HL-60 (cell line): ENCODE measurements around the gene HSPH1.

Source experiments
- TF ChIP-seq, protein P1 (sequence below): IDR thresholded peaks from 2 replicates; pipeline ENCODE4 v1.6.1; 2012; ENCODE audit warnings: low read depth; ENCODE audit not compliant: insufficient replicate concordance
- TF ChIP-seq, protein P2 (sequence below): IDR thresholded peaks from one replicate; pipeline ENCODE4 v1.5.1; 2011; ENCODE audit warnings: low read length, control low read depth, inconsistent platforms; ENCODE audit not compliant: insufficient read depth

DNA sequence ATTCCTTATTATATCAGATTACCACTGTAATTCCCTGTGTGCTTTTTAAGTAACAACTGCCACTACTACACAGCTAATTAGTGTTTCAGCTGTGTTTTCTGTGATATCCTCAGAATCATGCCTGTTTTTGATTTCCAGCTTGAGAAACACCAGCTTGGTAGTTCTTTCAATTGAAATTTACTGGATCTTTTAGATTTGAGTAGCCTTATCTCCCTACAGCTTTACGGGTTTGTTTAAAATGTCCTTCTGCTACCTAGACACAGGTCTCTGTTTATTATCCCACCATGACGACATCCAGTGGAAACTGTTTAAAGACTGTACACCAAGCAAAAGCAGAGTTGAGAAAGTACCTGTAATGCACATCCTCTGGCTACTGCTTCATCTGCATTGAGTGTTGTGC, 12.1 kb downstream of the HSPH1 start:
- TF ChIP-seq, protein P1, sequence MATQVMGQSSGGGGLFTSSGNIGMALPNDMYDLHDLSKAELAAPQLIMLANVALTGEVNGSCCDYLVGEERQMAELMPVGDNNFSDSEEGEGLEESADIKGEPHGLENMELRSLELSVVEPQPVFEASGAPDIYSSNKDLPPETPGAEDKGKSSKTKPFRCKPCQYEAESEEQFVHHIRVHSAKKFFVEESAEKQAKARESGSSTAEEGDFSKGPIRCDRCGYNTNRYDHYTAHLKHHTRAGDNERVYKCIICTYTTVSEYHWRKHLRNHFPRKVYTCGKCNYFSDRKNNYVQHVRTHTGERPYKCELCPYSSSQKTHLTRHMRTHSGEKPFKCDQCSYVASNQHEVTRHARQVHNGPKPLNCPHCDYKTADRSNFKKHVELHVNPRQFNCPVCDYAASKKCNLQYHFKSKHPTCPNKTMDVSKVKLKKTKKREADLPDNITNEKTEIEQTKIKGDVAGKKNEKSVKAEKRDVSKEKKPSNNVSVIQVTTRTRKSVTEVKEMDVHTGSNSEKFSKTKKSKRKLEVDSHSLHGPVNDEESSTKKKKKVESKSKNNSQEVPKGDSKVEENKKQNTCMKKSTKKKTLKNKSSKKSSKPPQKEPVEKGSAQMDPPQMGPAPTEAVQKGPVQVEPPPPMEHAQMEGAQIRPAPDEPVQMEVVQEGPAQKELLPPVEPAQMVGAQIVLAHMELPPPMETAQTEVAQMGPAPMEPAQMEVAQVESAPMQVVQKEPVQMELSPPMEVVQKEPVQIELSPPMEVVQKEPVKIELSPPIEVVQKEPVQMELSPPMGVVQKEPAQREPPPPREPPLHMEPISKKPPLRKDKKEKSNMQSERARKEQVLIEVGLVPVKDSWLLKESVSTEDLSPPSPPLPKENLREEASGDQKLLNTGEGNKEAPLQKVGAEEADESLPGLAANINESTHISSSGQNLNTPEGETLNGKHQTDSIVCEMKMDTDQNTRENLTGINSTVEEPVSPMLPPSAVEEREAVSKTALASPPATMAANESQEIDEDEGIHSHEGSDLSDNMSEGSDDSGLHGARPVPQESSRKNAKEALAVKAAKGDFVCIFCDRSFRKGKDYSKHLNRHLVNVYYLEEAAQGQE = no peak
- TF ChIP-seq, protein P2, sequence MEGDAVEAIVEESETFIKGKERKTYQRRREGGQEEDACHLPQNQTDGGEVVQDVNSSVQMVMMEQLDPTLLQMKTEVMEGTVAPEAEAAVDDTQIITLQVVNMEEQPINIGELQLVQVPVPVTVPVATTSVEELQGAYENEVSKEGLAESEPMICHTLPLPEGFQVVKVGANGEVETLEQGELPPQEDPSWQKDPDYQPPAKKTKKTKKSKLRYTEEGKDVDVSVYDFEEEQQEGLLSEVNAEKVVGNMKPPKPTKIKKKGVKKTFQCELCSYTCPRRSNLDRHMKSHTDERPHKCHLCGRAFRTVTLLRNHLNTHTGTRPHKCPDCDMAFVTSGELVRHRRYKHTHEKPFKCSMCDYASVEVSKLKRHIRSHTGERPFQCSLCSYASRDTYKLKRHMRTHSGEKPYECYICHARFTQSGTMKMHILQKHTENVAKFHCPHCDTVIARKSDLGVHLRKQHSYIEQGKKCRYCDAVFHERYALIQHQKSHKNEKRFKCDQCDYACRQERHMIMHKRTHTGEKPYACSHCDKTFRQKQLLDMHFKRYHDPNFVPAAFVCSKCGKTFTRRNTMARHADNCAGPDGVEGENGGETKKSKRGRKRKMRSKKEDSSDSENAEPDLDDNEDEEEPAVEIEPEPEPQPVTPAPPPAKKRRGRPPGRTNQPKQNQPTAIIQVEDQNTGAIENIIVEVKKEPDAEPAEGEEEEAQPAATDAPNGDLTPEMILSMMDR = no peak
